ENCODE results near the gene FAM53B. TPM values are rescaled to one million over a fixed set of nuclear protein-coding genes. Genes with fewer than 3 reads are reported as not detected.
"Not testable (repeated sequence)": the region's sequence is repeated elsewhere in the genome, so short reads cannot be mapped to it uniquely, and the experiment has no call there.

FAM53B gene
- total RNA-seq, 1 donor from 2014 or later, result 18.5 TPM

GRCh38 chr10:124598773-124599587 lies 145.2 kb downstream of the FAM53B start:
- intact Hi-C loops (cut with DNase I), result no loop called here
- DNase-seq (ENCODE audit: low spot score), result no peak

DNA sequence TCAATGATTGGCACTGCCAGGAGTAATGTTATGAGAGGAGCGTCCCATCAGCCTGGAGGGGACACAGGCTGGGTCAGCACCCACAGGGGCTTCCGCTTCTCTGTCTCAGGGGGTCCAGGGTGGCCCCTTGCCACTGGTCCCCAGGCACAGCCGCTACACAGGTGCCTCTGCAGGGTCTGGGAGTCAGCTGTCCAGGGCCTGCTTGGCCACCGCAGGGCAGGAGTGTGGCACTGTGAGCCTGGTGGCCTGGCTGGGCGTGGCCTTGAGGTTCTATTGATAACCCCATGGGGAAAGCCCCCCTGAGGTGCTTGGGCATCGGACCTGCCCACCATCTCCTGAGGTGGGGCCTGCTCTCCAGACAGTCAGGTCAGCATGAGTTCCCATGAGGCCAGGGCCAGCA lies 146.0 kb downstream of the FAM53B start:
- intact Hi-C loops (cut with DNase I), result no loop called here
- no peak for DNase-seq (ENCODE audit: low spot score)

GRCh38 chr10:124597846-124598165 lies 146.4 kb downstream of the FAM53B start:
- intact Hi-C loops (cut with DNase I), result no loop called here

DNA sequence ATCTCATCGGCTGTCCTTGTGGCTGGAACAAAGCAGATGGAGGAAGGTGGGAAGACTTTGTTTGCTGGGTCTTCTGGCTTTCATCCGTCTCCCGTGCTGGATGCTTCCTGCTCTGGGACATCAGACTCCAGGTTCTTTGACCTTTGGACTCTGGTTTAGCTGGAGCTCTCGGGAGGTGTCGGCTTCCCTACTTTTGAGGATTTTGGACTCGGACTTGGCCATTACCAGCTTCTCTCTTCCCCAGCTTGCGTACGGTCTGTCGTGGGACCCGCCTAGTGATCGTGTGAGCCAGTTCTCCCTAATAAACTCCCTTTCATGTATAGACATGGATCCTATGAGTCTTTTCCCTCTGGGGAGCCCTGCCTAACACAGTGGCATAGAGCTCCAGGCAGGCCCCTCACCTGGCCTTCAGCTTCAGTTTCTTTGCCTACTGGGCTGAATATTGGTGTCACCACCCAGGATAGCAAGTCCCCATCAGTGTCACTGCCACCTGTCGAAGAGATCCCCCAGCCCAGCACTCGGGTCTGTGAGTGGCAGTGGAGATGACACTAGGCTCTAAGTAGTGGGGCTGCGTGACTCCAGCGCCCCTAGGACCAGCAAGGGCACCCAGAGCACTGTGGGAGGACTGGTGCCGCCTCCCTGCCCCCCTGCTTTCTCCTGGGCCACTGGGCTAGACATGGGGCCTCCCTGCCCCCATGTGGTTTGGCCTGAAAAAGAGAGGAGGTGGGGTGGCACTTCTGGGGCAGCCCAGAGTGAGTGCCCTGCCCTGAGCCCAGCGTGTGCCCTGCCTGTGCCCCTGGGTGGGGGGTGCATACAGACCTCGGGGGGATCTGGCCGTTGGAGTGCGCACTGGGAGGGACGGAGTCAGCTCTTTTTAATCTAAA lies 147.0 kb downstream of the FAM53B start:
- DNase-seq (ENCODE audit: low spot score), result no peak
- intact Hi-C loops (cut with DNase I), result no loop called here

More at GRCh38 chr10:124597846-124598165, 146.4 kb downstream of the FAM53B start:
- DNase-seq (ENCODE audit: low spot score), result no peak

- intact Hi-C loops (cut with DNase I), result no loop called here
- DNase-seq (ENCODE audit: low spot score), result no peak
Observed at GRCh38 chr10:124596116-124596785, 147.9 kb downstream of the FAM53B start.

DNA sequence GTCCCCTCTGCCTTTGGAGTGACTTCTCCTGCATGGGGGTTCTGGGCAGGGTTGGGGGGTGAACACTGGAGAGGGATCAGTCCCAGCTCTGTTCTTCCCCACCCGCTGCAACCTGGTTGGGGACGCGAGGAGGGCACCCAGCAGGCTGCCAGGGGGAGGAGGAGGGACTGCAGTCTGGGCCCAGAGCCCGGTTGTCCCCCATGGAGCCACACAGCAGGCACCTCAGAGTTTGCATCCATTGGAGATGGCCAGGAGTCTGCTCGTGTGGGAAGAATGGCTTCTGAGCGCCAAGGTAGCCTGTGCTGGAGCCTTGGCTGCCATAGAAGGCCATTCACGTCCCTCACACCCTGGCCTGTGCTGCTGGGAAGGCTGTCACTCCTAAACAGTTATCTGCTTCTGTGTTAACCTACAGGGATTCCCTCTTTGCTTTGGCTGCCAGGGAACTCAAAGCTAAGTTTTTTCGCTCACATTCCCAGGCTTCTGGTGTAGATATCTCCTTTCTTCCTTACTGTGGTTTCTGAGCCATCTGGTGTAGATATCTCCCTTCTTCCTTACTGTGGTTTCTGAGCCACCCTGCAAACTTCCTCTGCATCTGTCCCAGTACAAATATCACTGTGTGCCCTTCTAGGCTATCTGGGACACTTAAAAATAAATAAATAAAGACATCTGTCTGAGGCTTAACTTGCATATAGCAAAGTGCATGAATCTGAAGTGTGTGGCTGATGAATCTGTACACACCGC lies 148.9 kb downstream of the FAM53B start:
- intact Hi-C loops (cut with DNase I), result no loop called here
- DNase-seq (ENCODE audit: low spot score), result no peak

DNA sequence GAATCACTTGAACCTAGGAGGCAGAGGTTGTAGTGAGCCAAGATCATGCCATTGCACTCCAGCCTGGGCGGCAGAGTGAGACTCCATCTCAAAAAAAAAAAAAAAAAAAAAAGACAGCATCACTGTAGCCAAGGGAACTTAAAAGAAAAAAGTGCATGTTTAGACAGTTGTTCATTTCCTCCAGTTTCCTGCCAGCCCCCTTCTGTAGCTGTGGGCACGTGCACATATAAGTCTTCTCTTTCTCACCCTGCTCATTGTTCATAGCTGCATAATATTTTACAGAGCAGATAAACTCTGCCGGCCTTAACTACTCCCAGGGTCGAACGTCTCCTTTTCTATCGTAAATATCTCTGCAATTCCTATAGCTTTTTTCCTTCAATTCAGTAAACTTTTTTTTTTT lies 149.9 kb downstream of the FAM53B start:
- intact Hi-C loops (cut with DNase I), result no loop called here
- no peak for DNase-seq (ENCODE audit: low spot score)

GRCh38 chr10:124593431-124593985 lies 150.7 kb downstream of the FAM53B start:
- intact Hi-C loops (cut with DNase I), result no loop called here
- no peak for DNase-seq (ENCODE audit: low spot score)

DNA sequence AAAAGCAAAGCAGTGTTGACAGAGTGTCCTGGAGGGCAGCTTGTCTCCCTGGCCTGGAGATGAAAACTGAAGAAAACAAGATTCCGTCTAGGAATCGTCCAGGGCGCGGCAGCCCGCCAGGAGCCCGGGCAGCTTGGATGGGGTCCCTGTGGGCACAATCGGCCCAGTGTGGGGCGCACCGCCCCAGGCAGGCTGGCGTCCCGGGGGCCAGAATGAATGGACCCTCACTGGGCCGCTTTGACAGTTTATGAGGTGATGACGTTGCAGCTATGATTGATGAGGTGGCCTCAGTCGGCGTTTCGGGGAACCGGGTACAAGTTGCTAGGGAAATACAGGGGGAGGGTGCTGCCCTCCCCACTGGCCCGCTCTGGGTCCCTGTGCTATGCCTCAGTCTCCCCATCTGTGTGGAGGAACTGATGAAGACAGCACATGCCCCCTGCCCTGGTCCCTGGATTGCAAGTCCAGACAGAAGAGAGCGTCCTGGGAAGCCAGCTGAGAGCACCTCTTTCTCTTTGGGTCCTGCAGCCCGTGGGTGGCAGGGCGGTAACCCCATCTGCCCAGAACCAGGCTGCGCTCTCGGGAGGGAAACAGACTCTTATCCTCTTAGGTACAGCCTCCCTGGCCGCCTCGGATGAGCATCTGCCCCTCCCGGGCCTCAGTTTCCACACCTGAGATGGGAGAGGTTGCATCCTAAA lies 151.3 kb downstream of the FAM53B start:
- intact Hi-C loops (cut with DNase I), result no loop called here
- no peak for DNase-seq (ENCODE audit: low spot score)

GRCh38 chr10:124592101-124592500 lies 152.1 kb downstream of the FAM53B start:
- no peak for DNase-seq (ENCODE audit: low spot score)
- intact Hi-C loops (cut with DNase I), result no loop called here

- intact Hi-C loops (cut with DNase I), result no loop called here
- no peak for DNase-seq (ENCODE audit: low spot score)
Observed at GRCh38 chr10:124591123-124591495, 153.1 kb downstream of the FAM53B start.

DNA sequence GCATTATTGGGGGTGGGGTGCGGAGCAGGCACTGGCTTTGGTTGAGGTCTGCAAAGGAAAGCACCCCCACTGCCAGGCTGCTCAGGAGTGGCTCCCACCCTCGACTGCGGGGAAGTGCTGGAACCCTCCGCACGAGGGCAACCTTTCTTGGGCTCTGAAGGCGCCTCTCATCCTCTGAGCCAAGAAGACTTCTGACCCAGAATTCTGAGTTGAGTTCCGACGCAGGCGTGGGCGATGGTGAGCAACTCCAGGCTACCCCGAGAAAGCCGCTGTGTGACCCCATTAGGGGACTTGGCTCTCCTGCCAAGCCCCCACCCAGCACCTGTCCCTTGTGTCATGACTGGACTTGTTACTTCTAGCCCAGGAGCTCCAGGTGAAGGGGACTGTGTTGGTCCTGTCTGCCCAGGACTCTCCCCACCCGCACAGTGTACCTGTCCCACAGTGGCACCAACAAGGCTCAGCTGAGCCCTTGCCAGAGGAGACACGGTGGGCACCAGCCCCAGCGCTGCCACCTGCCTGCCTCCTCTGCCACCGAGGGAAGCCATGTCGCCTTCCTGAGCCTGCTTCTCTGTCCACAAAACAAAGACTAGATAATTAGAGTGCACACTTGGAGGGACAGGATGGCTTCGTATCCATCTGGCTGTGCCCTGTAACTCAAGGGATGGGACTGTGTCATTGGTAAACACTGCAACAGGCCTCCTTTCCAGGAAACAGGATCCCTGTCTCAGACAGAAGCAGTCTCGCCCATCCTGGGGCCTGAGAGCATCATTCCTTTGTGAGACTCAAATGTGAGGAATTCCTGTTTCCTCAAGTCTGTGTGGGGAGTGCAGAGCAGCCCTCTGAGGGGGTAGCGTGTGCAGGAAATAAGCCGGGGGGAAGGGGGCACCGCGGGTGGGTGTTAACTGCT lies 153.7 kb downstream of the FAM53B start:
- intact Hi-C loops (cut with DNase I), result no loop called here
- DNase-seq (ENCODE audit: low spot score), result no peak

- no peak for DNase-seq (ENCODE audit: low spot score)
- intact Hi-C loops (cut with DNase I), result no loop called here
Observed at GRCh38 chr10:124589491-124590041, 154.6 kb downstream of the FAM53B start.

GRCh38 chr10:124588736-124589490 lies 155.3 kb downstream of the FAM53B start:
- DNase-seq (ENCODE audit: low spot score), result no peak
- intact Hi-C loops (cut with DNase I), result no loop called here

GRCh38 chr10:124588341-124588735 lies 155.8 kb downstream of the FAM53B start:
- DNase-seq (ENCODE audit: low spot score), result not testable (repeated sequence)

DNA sequence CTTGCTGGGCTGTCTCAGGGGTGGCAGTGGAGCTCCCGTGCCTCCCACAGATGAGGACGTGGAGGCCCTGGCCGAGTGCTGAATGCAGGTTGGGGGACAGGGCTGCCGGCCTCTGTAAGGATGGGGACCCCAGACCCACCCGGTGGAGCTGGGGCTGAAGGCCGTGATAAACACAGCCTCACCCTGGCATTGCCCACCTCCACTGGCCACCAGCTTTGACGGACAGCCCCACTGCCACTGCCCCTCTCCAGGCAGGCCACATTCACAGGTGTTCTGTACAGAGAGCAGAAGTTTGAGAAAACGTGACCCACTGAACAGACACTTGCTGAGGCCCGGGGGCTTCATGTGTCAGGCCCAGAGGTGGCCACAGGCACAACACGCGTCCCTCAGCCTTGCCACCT lies 156.4 kb downstream of the FAM53B start:
- DNase-seq (ENCODE audit: low spot score), result no peak
- intact Hi-C loops (cut with DNase I), result no loop called here

More at GRCh38 chr10:124588341-124588735, 155.8 kb downstream of the FAM53B start:
- intact Hi-C loops (cut with DNase I), result not testable (repeated sequence)

DNA sequence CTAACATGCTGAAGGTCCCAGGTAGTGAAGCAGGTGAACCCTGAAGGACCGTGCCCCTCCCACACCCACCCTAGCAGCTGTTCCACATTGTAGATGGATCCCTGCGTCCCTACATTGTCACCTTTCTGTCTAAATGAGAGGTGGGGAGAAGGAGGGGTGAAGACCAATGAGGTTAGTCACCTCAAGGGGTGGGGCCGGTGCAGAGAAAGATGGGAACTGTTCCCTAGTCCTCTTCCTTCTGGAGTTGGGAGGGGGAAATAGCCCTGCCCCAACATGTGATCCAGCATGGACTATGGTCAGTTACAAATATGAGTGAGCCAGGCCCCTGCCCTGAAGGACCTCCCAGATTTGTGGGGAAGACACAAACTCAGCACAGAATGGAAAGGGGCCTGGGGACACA lies 158.0 kb downstream of the FAM53B start:
- intact Hi-C loops (cut with DNase I), result no loop called here
- DNase-seq (ENCODE audit: low spot score), result no peak

Measured in cardiac septum (tissue), 1 donor.